T-helper 9 cell (primary cell): ENCODE data around the gene SPATA20.

Experiments
- DNase-seq: peaks from one replicate; pipeline ENCODE4 v3.0.0-alpha.2; 2020

The SPATA20 gene

DNA sequence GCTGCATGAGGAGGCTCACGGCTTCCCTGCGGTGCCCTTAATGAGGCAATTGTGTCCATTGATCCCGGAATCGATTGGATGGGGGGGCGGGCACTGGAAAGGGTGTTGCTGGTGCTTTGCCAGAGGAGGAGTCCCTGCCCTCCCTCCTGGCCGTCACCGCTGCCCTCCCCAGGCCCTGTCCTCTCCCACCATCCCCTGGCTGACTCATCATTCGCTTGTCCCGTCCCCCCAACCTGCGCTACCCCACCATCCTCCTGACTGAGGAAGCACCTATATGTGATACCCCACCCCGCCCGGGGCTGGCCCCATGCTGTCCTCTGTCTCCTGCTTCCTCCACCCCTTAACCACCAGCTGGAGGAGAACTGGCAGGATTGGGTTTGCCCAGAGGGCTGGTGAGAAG is 34.3 kb downstream of the SPATA20 start:
- no peak for DNase-seq

DNA sequence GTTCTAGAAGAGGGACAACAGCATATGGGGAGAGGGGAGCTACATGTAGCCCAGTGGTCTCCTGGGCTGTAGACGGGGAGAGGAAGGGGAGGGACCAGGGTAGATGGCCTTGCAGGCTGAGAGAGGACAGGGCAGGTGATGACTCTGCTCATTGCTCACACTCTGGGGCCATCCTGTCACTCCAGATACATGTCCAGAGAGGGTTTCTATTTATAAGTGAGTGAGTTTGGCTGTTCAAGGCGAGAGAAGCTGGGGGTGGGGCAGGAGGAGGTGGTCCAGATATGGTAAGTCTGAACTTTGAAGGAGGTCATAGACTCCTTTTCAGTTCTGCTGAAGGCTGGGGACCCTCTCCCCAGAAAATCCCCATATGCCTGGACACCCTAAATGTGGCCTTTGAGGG is 35.8 kb downstream of the SPATA20 start:
- DNase-seq: no peak

DNA sequence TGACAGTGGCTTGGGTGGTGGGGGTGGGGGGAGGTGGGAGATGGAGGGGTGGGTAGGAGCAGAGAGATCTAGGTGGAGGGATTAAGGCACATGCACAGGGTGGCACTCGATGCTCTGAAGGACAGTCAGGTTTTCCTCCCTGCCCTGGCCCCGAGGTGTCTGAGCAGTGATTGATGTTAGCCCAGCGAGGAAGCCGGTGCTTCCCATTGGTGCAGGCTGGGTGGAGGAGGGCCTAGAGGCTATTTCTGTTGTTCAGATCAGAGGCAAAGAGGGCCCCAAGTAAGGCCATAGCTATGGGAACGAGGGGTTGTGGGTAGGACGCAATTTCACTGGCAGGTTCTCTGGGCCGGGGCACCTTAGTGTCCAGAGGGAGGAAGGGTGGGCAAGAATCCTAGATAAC is 36.7 kb downstream of the SPATA20 start:
- no peak for DNase-seq

DNA sequence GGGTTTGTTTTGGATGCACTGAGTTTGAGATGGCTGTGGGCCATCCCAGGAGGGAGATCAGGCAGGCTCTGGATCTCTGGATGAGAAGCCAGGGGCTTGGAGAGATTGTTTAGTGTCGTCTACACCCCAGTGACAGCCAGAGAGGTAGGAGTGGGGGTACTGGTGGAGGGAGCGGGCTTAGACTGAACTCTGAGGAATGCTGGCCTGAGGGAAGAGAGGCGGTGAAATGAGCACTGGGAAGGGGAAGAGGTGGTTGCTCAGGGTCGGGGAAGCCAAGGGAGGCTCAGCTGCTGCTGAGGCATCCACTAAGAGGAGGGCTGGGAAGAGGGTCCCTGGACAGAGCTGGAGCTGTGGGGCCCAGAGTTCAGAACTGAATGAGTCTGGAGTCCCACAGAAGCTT is 37.1 kb downstream of the SPATA20 start:
- DNase-seq: no peak

DNA sequence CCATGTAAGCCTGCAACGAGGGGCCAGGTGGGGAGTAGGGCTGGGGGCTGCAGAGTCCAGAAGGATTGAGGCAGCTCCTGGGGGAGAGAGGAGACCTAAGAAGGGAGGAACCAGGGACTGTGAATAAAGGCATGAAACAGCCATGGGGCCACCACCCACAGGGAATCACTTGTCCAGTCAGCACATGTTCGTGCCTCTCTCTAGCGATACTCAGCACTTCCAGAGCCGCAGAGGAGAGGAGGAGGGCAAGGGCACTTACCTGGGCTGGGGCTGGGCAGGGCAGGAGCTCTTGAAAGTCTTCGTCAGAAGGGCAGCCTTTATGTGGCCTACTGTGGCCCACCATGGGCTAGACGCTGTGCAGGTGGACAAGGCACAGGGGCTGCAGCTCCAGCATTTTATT is 37.8 kb downstream of the SPATA20 start:
- DNase-seq: no peak

DNA sequence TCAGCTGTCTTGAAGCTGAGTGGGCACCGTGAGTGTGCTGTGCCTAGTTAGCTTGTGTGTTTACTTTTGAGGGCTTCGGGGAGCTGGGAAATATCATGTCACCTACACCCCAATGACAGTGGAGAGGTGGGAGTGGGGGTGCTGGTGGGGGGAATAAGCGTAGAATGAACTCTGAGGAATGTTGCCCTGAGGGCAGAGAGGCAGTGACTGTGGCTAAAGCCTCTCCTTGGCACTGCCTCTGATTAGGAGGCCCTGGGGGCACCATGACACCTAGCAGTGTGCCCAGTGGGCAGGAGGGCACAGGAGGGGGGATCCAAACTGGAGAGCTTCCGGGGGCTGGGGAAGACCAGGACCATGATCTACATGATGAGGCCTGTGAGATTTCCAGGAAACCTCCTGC is 38.4 kb downstream of the SPATA20 start:
- DNase-seq: no peak

DNA sequence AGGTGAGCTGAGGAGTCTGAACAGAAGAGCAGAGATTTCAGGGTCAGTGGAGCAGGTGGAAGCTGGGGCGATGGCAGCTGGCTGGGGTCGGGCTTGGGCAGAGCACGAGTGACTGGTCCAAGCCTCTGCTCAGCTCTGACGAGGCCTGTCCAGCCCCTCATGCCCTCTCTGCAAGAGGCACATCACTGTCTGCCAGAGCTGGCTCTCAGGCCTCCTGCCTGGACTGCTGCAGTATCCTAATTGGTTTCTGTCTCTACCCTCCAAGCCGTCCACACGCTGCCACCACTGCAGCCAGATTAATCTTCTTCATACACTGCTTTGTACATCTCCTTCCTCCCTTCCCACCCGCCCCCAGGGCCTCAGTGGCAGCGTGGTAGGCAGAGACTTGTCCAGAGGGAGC is 38.9 kb downstream of the SPATA20 start:
- DNase-seq: no peak

DNA sequence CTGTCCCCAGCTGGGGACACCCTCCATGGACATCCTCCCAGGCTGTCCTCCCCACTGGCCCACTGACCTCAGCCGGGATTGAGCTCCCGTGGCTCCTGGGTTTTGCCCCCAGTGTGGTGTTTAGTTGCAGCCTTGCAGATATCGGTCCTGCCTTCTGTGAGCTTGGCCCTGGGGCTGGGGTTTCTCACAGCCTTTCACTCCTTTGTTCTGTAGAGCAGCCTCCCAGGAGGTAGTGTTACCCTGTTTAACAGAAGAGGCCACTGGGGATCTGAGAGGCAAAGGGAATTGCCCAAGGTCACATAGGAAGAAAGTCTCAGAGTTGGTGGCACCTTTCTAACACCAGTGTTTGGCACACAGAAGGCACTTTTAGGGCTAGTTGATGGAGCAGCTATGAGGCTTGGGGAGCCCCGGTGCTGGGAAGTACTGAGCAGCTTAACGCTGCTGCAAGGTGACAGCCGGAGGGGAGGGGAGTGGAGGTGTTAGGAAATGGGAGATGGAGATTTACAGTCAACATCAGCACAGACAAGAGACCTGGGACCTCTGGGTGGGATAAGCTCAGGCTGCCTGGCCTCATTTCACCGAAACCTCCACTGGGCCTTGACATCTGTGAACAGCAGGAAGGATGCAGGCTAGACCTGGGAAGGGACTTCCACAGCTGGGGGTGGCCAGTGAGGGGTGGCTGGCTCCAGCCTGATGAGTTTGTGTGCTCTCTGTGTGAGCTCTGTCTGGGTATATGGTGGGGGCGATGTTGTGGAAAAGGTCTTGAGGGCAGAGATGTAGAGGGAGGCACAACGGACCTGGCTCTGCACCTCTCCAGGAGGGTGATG is 39.7 kb downstream of the SPATA20 start:
- no peak for DNase-seq

DNA sequence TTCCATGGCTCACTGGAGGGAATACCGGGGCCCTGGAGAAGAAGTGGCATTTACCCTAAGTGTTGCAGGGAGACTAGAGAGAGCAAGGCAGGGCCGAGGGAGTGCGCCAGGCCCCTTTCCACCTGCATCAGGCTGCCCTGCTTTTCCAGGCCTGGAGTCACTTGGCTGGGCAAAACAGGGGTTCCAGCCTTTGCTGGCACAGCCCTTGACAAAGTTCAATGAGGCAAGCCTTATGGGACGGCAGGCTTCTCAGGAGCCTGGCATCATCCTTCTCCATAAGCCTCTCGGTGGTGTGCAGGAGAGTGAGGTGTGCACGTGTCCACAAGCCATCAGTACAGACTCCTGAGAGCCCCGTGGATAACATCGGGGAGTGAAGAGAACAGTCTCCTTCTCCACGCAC is 40.6 kb downstream of the SPATA20 start:
- DNase-seq: no peak

DNA sequence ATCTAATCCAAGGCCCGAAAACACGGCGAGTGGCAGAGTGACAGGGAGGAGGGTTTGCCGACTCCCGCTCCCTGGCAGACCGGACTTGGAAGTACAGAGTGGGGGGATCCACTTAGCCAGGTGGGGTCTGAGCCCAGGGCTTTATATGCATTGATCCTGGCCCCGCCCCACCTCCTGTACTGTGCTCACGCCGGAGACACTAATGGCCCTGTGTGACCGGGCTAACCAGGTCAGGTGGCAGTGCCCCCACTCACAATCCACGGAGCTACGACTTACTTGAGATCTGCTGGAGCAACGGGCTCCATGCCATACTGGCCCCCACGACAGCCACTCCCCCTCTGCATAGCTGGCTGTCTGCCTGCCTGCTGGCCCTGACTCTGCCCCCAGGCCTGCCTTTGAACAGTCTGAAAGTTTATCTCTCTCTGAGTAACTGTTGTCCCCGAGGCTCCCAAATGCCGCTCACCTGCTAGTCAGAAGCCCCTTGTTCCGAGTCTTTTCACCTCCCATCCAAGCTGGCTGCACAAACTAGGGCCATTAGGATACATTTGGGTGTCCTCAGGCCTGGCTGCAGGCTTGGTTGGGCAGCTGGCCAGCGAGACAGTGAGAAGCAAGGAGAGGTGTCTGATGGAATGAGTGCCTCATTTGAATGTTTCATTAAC is 41.5 kb downstream of the SPATA20 start:
- DNase-seq: no peak

DNA sequence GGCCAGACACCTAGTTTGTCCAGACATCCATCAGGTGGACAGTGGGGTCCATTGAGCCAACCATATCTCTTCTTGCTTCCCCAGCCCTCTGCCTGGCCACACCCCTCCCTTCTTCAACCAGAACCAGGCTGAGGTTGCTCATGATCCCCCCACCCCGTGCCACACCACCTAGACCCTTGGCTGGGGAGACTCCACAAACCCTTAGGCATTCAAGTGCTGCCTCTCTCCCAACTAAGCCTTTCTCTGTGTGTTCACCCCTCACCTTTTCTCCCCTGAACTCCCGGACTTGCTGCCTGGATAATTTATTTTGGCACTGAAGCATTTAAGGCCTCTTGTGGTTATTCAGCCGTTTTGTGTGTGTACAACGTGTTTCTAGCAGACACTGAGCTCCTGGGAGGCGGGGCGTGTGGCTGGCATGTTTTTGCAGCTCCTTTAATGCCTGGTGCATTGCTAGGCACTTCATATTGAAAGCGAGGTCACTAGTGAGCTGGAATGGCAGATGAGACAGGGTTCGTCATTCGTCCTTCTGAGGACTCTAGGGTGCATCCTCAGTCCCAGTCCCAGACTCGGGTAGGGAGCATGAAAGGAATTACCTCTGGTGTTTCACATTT is 42.2 kb downstream of the SPATA20 start:
- DNase-seq: no peak

DNA sequence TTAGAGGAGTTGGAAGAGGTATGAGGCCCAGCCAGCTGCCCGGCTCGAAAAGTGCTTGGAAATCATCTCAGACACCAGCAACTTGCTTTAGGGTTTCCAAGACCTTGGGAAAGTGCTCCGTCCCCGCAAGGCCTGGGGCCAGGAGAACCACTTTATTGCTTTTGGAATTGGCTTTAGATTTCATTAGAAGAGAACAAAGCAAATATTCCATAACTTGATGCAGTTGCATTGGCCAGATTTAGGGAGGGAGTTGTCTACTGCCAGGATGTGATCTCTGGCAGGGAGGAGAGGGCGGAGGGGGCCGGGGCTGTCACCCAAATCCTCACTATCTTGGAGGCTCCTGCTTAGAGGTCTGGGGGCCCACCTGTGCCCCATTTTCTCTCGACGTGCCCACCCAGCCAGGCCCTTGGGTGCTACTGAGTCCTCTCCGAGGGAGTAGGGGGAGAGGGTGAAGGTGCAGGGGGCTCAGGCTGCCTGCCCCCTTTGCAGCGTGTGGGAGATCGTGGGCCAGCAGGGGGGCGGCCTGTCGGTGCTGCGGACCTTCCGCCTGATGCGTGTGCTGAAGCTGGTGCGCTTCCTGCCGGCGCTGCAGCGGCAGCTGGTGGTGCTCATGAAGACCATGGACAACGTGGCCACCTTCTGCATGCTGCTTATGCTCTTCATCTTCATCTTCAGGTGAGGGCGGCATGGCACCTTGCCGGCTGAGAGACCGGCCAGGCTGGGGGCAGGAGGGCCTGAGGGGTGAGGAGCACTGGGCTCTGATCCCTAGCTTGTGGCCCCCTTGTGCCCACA is 44.2 kb downstream of the SPATA20 start:
- no peak for DNase-seq

DNA sequence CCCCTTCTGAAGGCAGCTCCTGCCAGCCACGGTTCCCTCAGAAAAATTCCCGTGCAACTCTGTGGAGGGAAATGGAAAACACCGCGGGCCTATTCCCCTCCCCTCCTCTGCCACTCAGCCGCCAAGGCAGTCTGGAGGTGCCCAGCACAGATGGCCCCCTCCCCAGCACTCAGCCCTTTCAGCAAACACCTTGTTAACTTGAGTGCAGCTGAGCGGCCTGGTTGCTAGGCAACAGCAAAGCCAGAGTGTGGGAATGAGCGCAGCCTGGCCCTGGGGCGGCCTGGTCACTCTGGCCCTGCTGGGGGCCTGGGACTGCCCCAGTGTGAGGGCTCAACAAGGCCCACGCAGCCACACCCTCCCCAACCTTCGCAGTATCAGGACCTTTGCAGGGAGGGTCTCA is 46.3 kb downstream of the SPATA20 start:
- DNase-seq: no peak

DNA sequence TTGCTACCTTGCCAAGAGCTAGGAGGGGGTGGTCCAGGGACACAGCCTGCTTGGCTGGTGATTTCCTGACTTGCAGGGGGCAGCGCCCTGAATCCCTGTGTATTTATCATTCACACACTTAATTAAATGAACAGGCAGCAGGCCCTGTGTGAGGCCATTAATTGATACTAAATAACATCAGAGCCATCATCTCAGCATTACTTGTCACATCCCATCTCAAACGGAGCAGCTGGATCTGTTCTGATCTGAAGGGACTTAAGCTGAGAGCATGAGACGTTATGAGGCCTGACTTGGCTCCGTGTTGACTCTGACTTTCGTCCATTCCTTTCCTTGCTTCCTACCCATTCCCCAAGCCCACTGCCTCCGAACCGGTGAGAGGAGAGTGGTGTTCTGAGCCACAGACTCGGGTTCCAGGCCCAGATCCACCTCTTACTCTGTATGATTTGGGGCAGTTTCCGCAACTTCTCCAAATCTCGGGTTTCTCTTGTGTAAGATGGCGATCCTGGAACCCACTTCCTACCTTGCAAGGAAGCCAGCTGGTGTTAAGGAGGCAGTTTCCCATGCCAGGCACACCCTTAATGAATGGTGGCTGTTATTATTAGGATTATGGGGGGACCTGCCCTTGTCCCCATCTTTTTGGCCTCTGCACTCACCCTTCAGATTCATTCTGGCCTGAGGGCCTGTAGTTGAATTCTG is 47.3 kb downstream of the SPATA20 start:
- no peak for DNase-seq

DNA sequence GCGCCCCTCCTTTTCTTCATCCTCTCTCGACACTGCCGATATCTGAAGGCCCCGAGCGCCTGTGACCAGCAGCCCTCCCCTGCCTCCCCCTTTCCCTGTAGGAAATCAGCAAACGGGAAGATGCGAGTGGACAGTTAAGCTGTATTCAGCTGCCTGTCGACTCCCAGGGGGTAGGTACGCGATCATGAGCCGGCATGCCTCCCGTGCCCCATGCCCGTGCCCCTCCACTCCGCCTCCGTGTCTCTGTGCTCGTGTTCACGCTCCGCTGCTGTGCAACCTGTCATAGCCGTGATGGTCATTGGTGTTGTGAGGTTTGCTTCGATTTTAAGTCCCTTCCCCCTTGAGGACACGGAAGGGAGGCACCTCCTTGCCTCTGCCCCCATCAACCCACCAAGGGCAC is 47.9 kb downstream of the SPATA20 start:
- DNase-seq: no peak

DNA sequence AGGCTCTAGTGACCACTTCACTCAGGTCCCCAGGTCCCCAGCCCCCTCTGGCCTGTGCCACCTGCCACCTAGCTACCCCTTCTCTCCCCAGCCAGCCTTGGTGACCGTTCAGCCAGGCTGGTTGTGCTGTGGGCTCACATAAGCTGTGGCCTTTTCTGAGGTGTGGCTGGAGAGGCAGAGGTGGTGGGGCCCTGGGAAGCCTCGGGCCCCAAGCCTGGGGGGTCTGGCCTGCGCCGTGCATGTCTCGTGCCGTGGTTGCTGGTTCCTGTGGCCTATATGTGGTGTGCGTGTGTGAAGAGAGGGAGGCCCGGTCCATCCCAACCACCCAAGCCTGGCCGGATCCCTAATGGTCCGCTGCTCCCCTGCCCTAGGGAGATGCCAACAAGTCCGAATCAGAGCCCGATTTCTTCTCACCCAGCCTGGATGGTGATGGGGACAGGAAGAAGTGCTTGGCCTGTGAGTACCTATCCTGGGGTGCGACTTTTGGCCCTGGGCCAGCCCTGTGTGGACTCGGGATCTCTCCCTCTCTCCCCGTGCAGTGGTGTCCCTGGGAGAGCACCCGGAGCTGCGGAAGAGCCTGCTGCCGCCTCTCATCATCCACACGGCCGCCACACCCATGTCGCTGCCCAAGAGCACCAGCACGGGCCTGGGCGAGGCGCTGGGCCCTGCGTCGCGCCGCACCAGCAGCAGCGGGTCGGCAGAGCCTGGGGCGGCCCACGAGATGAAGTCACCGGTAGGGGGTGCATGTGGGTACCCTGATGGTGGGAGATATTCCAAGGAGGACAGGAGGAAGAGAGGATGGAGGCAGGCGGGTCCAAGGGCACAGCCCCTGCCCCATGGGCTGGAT is 49.4 kb downstream of the SPATA20 start:
- DNase-seq: no peak

DNA sequence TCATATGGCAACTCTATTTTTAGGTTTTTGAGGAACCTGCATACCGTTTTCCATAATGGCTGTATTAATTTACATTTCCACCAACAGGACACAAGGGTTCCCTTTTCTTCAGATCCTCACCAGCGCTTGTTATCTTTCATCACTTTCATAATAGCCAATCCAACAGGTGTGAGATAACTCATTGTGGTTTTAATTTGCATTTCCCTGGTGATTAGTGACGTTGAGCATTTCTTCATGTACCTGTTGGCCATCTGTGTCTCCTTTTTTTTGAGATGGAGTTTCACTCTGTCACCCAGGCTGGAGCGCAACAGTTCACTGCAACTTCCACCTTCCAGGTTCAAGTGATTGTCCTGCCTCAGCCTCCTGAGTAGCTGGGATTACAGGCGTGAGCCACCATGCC is 51.5 kb downstream of the SPATA20 start:
- no peak for DNase-seq

DNA sequence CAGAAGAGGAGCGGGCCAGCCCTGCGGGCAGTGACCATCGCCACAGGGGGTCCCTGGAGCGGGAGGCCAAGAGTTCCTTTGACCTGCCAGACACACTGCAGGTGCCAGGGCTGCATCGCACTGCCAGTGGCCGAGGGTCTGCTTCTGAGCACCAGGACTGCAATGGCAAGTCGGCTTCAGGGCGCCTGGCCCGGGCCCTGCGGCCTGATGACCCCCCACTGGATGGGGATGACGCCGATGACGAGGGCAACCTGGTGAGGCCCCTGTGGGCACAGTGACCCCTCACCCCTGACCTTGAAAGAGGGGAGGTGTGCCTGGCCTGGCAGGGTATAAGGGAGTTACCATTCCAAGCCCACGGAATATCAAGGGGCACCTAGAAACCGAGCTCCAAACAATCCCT is 52.6 kb downstream of the SPATA20 start:
- no peak for DNase-seq

DNA sequence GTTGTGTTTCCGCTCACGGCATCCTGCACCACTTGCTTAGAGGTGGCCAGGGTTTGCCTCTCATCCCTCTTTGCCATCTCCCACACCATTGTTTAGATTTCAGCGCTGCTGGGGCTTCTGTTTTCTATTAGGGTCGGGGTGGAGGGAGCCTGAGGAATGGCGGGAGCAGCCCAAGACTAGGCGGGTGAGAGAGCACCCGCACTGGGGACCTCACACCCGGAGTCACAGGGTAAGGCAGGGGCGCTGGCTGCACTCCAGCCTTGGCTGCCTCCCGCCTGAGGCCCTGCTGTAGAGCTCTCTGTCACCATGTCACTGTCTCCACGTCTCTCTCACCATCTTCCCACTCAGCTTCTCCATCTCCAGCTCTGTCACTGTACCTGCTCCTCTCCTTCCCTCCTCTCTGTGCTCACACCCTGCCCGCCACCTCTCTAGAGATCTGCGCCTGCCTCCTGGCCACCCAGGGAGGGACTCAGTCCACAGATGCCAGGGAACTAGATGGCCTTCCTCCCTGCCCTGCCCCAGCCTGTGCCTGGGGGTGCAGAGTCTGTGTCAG is 54.9 kb downstream of the SPATA20 start:
- no peak for DNase-seq

DNA sequence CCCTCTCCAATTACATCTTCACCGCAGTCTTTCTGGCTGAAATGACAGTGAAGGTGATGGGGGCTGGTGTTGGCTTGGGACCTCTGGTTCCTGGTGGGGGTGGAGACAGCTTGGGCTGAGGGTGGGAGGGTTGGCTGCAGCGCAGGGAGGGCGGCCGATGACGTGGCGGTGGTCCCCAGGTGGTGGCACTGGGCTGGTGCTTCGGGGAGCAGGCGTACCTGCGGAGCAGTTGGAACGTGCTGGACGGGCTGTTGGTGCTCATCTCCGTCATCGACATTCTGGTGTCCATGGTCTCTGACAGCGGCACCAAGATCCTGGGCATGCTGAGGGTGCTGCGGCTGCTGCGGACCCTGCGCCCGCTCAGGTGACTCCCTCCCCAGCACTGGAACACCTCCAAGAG is 55.9 kb downstream of the SPATA20 start:
- no peak for DNase-seq

DNA sequence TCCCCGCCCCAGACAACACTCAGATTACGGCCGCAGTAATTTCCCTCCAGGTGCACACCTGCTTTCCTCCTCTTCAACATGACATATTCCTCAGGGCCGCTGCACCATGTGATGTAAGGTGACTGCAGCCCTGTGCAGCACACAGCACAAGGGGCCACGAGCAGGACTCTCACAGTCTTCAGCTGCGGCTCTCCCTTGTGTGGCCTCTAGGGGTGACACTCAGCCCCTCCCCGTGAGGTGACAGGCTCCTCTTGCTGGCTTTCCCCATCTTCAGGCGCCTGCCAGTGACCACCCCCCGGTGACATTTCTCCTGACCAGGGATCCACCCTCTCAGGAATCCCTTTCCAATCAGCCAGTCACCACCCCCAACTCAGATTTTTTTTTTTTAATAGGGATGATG is 56.4 kb downstream of the SPATA20 start:
- DNase-seq: no peak
